ENCODE results near the gene TNIP2.
"Not testable (repeated sequence)": the region's sequence is repeated elsewhere in the genome, so short reads cannot be mapped to it uniquely, and the experiment has no call there.

The TNIP2 gene

DNA sequence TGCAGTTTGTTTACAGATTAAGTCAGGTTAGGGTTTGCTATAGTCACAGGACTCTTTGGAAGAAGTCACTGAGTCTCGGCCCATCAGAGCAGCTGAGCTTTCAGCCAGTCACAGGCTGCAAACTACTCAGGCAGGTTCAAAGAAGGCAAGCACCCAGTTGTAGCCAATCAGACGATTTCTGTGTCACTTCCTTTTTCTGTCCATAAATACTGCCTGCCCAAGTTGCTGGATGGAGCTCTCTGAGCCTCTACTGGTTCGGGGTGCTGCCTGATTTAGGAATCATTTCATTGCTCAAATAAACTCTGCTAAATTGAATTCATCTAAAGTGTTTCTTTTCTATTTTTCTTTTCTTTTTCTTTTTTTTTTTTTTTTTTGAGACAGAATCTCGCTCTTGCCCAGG lies 29.5 kb upstream of the TNIP2 start:
- TF ChIP-seq, protein P1, sequence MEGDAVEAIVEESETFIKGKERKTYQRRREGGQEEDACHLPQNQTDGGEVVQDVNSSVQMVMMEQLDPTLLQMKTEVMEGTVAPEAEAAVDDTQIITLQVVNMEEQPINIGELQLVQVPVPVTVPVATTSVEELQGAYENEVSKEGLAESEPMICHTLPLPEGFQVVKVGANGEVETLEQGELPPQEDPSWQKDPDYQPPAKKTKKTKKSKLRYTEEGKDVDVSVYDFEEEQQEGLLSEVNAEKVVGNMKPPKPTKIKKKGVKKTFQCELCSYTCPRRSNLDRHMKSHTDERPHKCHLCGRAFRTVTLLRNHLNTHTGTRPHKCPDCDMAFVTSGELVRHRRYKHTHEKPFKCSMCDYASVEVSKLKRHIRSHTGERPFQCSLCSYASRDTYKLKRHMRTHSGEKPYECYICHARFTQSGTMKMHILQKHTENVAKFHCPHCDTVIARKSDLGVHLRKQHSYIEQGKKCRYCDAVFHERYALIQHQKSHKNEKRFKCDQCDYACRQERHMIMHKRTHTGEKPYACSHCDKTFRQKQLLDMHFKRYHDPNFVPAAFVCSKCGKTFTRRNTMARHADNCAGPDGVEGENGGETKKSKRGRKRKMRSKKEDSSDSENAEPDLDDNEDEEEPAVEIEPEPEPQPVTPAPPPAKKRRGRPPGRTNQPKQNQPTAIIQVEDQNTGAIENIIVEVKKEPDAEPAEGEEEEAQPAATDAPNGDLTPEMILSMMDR (IDR thresholded peaks at IDR 0.05) = no peak
- Histone ChIP-seq H3K4me3 (no peak overlapping the region), H3K4me1 (peaks cover 0 to 26% (median 15%) of the 10 kb centered on the region in 4 donors), H3K9me3 (no peaks in the 10 kb centered on the region), H3K27ac (no peak overlapping the region), H3K36me3 (no peaks in the 10 kb centered on the region), H3K27me3 (no peaks in the 10 kb centered on the region)
- intact Hi-C loops (cut with DNase I; ENCODE audit: low total_unique reads) = no loop called here
- peak; percentile 22 to 50 for DNase-seq

DNA sequence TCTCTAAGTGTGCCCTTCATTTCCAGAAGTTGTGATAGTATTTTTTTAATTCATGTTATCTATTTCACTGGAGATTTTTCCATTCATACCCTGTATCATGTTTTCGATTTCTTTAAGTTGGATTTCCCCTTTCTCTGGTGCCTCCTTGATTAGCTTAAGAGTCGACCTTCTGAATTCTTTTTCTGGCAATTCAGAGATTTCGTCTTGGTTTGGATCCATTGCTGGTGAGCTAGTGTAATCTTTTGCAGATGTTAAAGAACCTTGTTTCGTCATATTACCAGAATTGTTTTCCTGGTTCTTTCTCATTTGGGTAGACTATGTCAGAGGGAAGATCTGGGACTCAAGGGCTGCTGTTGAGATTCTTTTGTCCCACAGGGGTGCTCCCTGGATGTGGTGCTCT lies 27.7 kb upstream of the TNIP2 start:
- intact Hi-C loops (cut with DNase I; ENCODE audit: low total_unique reads) = no loop called here
- no peak for DNase-seq
- H3K36me3 ChIP-seq = no peaks in the 10 kb centered on the region
- no peak overlapping the region for H3K4me3 ChIP-seq
- H3K27me3 ChIP-seq = no peaks in the 10 kb centered on the region
- TF ChIP-seq, protein P1 (IDR thresholded peaks at IDR 0.05) = no peak
- H3K4me1 ChIP-seq = peaks cover 0 to 24% (median 15%) of the 10 kb centered on the region in 4 donors
- no peaks in the 10 kb centered on the region for H3K9me3 ChIP-seq
- no peak overlapping the region for H3K27ac ChIP-seq

DNA sequence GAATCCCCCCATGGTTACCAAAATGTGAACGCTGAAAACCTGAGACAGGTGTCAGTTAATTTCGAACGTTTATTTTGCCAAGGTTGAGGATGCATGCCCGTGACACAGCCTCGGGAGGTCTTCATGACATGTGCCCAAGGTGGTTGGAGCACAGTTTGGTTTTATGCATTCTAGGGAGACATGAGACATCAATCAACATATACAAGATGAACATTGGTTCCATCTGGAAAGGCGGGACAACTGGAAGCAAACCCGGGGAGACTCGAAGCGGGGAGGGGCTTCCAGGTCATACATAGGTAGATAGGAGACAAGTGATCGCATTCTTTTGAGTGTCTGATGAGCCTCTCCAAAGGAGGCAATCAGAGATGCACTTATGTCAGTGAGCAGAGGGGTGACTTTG lies 25.8 kb upstream of the TNIP2 start:
- H3K27me3 ChIP-seq = no peaks in the 10 kb centered on the region
- peaks cover 0 to 6% (median 0%) of the 10 kb centered on the region in 4 donors for H3K4me1 ChIP-seq
- no peak overlapping the region for H3K4me3 ChIP-seq
- peak in 1 of 2 donors; percentile 28 for DNase-seq
- H3K9me3 ChIP-seq = no peaks in the 10 kb centered on the region
- intact Hi-C loops (cut with DNase I; ENCODE audit: low total_unique reads) = no loop called here
- no peaks in the 10 kb centered on the region for H3K36me3 ChIP-seq
- H3K27ac ChIP-seq = no peak overlapping the region
- TF ChIP-seq, protein P1 (IDR thresholded peaks at IDR 0.05) = no peak

DNA sequence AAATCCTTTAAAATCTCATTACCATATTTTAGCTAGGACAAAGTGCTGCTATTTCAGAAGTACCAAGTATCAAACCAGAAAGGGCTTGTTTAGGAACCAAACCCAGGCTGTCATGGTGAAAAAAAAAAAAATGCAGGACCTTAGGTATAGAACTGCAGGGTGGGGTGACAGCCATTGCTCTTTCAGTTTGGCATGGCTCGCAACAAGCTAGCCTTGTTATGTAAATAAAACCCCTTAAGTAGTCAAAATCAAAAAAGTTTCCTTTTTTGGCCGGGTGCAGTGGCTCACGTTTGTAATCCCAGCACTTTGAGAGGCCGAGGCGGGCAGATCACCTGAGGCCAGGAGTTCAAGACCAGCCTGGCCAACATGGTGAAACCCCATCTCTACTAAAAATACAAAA lies 24.5 kb upstream of the TNIP2 start:
- intact Hi-C loops (cut with DNase I; ENCODE audit: low total_unique reads); H3K4me3 ChIP-seq; H3K27ac ChIP-seq; H3K9me3 ChIP-seq; H3K36me3 ChIP-seq; H3K27me3 ChIP-seq; H3K4me1 ChIP-seq: not testable (repeated sequence)
- peak in 1 of 2 donors; percentile 9 for DNase-seq

DNA sequence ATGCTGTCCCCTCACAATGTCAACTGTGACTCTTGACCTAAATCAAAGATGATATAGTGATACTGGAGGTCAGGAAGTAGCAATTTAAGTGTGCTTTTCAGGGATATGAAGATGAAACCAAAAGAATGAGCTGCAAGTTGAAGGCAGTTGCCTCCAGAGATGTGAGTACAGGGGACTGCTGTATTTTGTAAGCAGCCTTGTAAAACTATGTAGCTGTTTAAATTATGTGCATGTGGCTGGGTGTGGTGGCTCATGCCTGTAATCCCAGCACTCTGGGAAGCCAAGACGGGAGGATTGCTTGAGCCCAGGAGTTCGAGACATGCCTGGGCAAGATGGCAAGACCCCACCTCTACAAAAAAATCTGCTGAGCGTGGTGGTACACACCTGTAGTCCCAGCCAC lies 15.1 kb upstream of the TNIP2 start:
- Histone ChIP-seq H3K9me3 (no peaks in the 10 kb centered on the region), H3K27ac (no peak overlapping the region), H3K4me3 (no peak overlapping the region), H3K36me3 (no peaks in the 10 kb centered on the region), H3K4me1 (no peaks in the 10 kb centered on the region), H3K27me3 (peaks cover 0 to 3% of the 10 kb centered on the region in 2 donors)
- DNase-seq = peak in 1 of 2 donors; percentile 32
- intact Hi-C loops (cut with DNase I; ENCODE audit: low total_unique reads) = no loop called here
- TF ChIP-seq, protein P1 (IDR thresholded peaks at IDR 0.05) = no peak

DNA sequence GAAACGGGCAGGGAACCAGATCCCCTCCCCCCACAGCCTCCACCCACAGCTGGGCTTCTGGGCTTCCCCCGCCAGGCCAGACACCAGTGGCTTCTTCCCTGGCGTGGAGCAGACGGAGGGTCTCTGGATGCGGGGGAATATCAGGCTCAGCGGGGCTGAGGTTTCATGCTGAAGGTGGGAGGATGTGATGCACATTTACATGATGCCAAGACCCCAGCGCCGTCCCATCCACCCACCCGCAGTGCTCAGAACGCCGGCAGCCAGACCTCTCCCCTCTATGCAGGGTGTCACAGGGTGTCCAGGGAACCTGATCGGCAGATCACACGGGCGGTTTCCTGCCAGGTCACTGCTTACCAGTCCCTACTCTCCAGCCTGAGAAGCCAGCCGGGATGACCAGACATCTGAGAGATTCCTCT lies 12.8 kb upstream of the TNIP2 start:
- peaks cover 0 to 6% (median 1%) of the 10 kb centered on the region in 4 donors for H3K4me1 ChIP-seq
- H3K27ac ChIP-seq = no peak overlapping the region
- no peak overlapping the region for H3K4me3 ChIP-seq
- no peaks in the 10 kb centered on the region for H3K36me3 ChIP-seq
- H3K9me3 ChIP-seq = no peaks in the 10 kb centered on the region
- TF ChIP-seq, protein P1 (IDR thresholded peaks at IDR 0.05) = no peak
- intact Hi-C loops (cut with DNase I; ENCODE audit: low total_unique reads) = loop anchor here (10.0 kb wide), 2 partner anchors 96 to 166 kb away; no protein-coding TSS in a partner anchor
- peak in 1 of 2 donors; percentile 50 for DNase-seq
- peaks cover 0 to 3% of the 10 kb centered on the region in 2 donors for H3K27me3 ChIP-seq

All from tibial artery (tissue), 4 donors.